Astrocyte of the spinal cord (primary cell): Measurements from ENCODE around the gene EFR3B.
A peak's percentile ranks its signal among the peaks of the same experiment; 100 is the strongest.

ENCODE experiments used
- DNase-seq: peaks from one replicate; pipeline ENCODE4 v3.0.0; 2011; ENCODE audit warnings: low read depth, low spot score
- H3K4me3 ChIP-seq: 2 replicates; pipeline ENCODE4 v1.5.1; 2011; ENCODE audit warnings: low read depth, mild to moderate bottlenecking, low read length, moderate library complexity
- CTCF ChIP-seq: IDR thresholded peaks from 2 replicates; pipeline ENCODE4 v1.5.1; 2012; ENCODE audit warnings: low read depth, mild to moderate bottlenecking, low read length, inconsistent platforms
- in situ Hi-C: cut with HindIII; loops from 2 replicates; pipeline ENCODE4 v1.10.0; 2017; ENCODE audit warnings: low sequenced_read_pairs

The EFR3B gene

GRCh38 chr2:25115249-25115883 is 73.5 kb downstream of the EFR3B start:
- in situ Hi-C loops, result no loop called here
- TF ChIP-seq CTCF, result no peak

GRCh38 chr2:25115902-25116301 is 74.0 kb downstream of the EFR3B start:
- H3K4me3 ChIP-seq, result no peak overlapping the region
- TF ChIP-seq CTCF, result no peak
- peak; percentile 51 for DNase-seq
- in situ Hi-C loops, result no loop called here

More at GRCh38 chr2:25115249-25115883, 73.5 kb downstream of the EFR3B start:
- H3K4me3 ChIP-seq, result no peak overlapping the region
- DNase-seq, result no peak

GRCh38 chr2:25116956-25117355 is 75.1 kb downstream of the EFR3B start:
- DNase-seq, result no peak
- in situ Hi-C loops, result no loop called here
- no peak overlapping the region for H3K4me3 ChIP-seq
- no peak for TF ChIP-seq CTCF

- in situ Hi-C loops, result no loop called here
- no peak overlapping the region for H3K4me3 ChIP-seq
- DNase-seq, result no peak
- no peak for TF ChIP-seq CTCF
These were observed 77.4 kb downstream of the EFR3B start for GRCh38 chr2:25119263-25119662.

GRCh38 chr2:25122367-25122766 is 80.5 kb downstream of the EFR3B start:
- in situ Hi-C loops, result no loop called here
- H3K4me3 ChIP-seq, result no peak overlapping the region
- DNase-seq, result no peak
- no peak for TF ChIP-seq CTCF

GRCh38 chr2:25123682-25124081 is 81.8 kb downstream of the EFR3B start:
- no peak for DNase-seq
- no peak for TF ChIP-seq CTCF
- no peak overlapping the region for H3K4me3 ChIP-seq
- in situ Hi-C loops, result no loop called here
